K562 (cell line): ENCODE measurements around the gene PTGIR. TPM values are rescaled to one million over a fixed set of nuclear protein-coding genes. Genes with fewer than 3 reads are reported as not detected.

Experiments
- ATF1 ChIP-seq, 2 experiments: fragments of 450-650 bp in 1 of 2; IDR thresholded peaks; 2 replicates each; pipeline ENCODE4 v1.6.1; 2016; ENCODE audit warnings: missing compliant biosample characterization in 1 of 2, missing genetic modification characterization in 1 of 2
- EP400 ChIP-seq: fragments of 450-650 bp; IDR thresholded peaks from 2 replicates; pipeline ENCODE4 v1.6.1; 2017; ENCODE audit warnings: antibody characterized with exemption, mild to moderate bottlenecking, moderate library complexity
- EZH2 ChIP-seq: IDR thresholded peaks from 2 replicates; pipeline ENCODE4 v1.6.1; 2012; ENCODE audit warnings: low read depth, mild to moderate bottlenecking, inconsistent platforms, low read length, borderline replicate concordance
- FOXA3 ChIP-seq, 2 experiments: fragments of 450-650 bp in 1 of 2; sonication (generic) in 1 of 2; formaldehyde crosslinking; IDR thresholded peaks in 1 of 2; conservative IDR thresholded peaks in 1 of 2; 2 replicates each; pipeline versions ENCODE4 v1.4.0 to v1.8.0; 2020 to 2022; ENCODE audit warnings: mild to moderate bottlenecking in 2 of 2, missing genetic modification reagents in 1 of 2
- MCM5 ChIP-seq: fragments of 450-650 bp; IDR thresholded peaks from 2 replicates; pipeline ENCODE4 v1.6.1; 2016; ENCODE audit warnings: low read depth
- NR4A1 ChIP-seq, 2 experiments: fragments of 250-450 bp in 1 of 2; fragments of 450-650 bp in 1 of 2; sonication (Bioruptor Pico) in 1 of 2; IDR thresholded peaks; 2 replicates each; pipeline versions ENCODE4 v1.4.0 to v1.6.1; 2016 to 2020; ENCODE audit warnings: mild to moderate bottlenecking in 2 of 2, missing compliant biosample characterization in 1 of 2, missing genetic modification characterization in 1 of 2, moderate library complexity in 1 of 2
- RAD21 ChIP-seq, 2 experiments: fragments of 250-450 bp in 1 of 2; fragments of 450-650 bp in 1 of 2; sonication (Bioruptor Pico) in 1 of 2; formaldehyde crosslinking in 1 of 2; IDR thresholded peaks in 1 of 2; conservative IDR thresholded peaks in 1 of 2; 2 replicates each; pipeline versions ENCODE4 v1.4.0 to v1.8.0; 2020 to 2022; ENCODE audit warnings: mild to moderate bottlenecking in 2 of 2, moderate library complexity in 1 of 2
- RNF2 ChIP-seq: sonication (generic); IDR thresholded peaks from 2 replicates; pipeline ENCODE4 v1.6.1; 2016
- SAP30 ChIP-seq: fragments of 200-600 bp; sonication (generic); IDR thresholded peaks from 2 replicates; pipeline ENCODE4 v1.6.1; 2012; ENCODE audit warnings: borderline replicate concordance, low read depth, mild to moderate bottlenecking, moderate library complexity, low read length, control low read depth, inconsistent platforms; ENCODE audit not compliant: insufficient read depth, poor library complexity, severe bottlenecking
- SRSF3 ChIP-seq: fragments of 200-400 bp; formaldehyde crosslinking; IDR thresholded peaks from 2 replicates; pipeline ENCODE4 v1.6.1; 2016; ENCODE audit warnings: mild to moderate bottlenecking, low read length, moderate library complexity; ENCODE audit not compliant: insufficient read depth
- TAF7 ChIP-seq: fragments of 450-650 bp; IDR thresholded peaks from 2 replicates; pipeline ENCODE4 v1.6.1; 2016; ENCODE audit warnings: missing genetic modification characterization, missing compliant biosample characterization
- WHSC1 ChIP-seq: IDR thresholded peaks from one replicate; pipeline ENCODE4 v1.6.1; 2012; ENCODE audit warnings: low read length, control low read depth, inconsistent platforms
- ZNF133 ChIP-seq: fragments of 250-450 bp; sonication (Bioruptor Pico); IDR thresholded peaks from 2 replicates; pipeline ENCODE4 v1.4.0; 2020; ENCODE audit warnings: mild to moderate bottlenecking
- ZNF707 ChIP-seq: fragments of 250-450 bp; sonication (Bioruptor Pico); conservative IDR thresholded peaks from 2 replicates; pipeline ENCODE4 v1.8.0; 2022; ENCODE audit warnings: inconsistent platforms, mild to moderate bottlenecking, moderate library complexity
- ZSCAN29 ChIP-seq: fragments of 450-650 bp; IDR thresholded peaks from 2 replicates; pipeline ENCODE4 v1.6.1; 2017
- polyA plus RNA-seq, 8 experiments: library from polyadenylated mRNA; depleted of rRNA in 4 of 8; stranded (reverse) in 5 of 8; unstranded in 3 of 8; fragments of >200 nt; fragmentation: Nextera tagmentation in 2 of 8; fragmentation: Illumina TruSeq in 1 of 8; extraction: Ambion mirVana in 2 of 8; extraction: Trizol in 1 of 8; gene quantifications; 2 replicates each; pipeline versions ENCODE4 v1.2.1 to v1.2.3, GENCODE V29; 2011 to 2014; ENCODE audit warnings: inconsistent platforms in 1 of 8, missing spikeins in 1 of 8
- total RNA-seq, 7 experiments: library from RNA; depleted of rRNA in 6 of 7; stranded (reverse); fragments of >200 nt in 6 of 7; fragmentation: Illumina TruSeq in 2 of 7; extraction: Trizol in 2 of 7; gene quantifications; 2 replicates each; pipeline versions ENCODE4 v1.2.1 to v1.2.3, GENCODE V29; 2011 to 2021; ENCODE audit warnings: low replicate concordance in 1 of 7
- TF ChIP-seq, protein P1 (sequence below): fragments of 250-450 bp; sonication (Bioruptor Pico); IDR thresholded peaks from 2 replicates; pipeline ENCODE4 v1.8.0; 2022; ENCODE audit warnings: inconsistent platforms, mild to moderate bottlenecking, moderate library complexity, borderline replicate concordance
- TF ChIP-seq, protein P2 (sequence below): IDR thresholded peaks from 2 replicates; pipeline ENCODE4 v1.6.1; 2012; ENCODE audit warnings: low read depth, low read length, improper control_type of control experiment, borderline replicate concordance
- TF ChIP-seq, protein P3 (sequence below): sonication (generic); formaldehyde crosslinking; IDR thresholded peaks from 2 replicates; pipeline ENCODE4 v1.8.0; 2022; ENCODE audit warnings: mild to moderate bottlenecking, missing genetic modification reagents, borderline replicate concordance
- TF ChIP-seq, protein P4 (sequence below): fragments of 450-650 bp; formaldehyde crosslinking; IDR thresholded peaks from 2 replicates; pipeline ENCODE4 v1.4.0; 2022; ENCODE audit warnings: missing genetic modification characterization

PTGIR gene
- total and polyA plus RNA-seq, 9 of the 15 experiments (the other 6 are each of a cell fraction or from before 2014, with no cell fraction given), result 0.11 to 3.4 (median 1.1) TPM; not detected in 1

DNA sequence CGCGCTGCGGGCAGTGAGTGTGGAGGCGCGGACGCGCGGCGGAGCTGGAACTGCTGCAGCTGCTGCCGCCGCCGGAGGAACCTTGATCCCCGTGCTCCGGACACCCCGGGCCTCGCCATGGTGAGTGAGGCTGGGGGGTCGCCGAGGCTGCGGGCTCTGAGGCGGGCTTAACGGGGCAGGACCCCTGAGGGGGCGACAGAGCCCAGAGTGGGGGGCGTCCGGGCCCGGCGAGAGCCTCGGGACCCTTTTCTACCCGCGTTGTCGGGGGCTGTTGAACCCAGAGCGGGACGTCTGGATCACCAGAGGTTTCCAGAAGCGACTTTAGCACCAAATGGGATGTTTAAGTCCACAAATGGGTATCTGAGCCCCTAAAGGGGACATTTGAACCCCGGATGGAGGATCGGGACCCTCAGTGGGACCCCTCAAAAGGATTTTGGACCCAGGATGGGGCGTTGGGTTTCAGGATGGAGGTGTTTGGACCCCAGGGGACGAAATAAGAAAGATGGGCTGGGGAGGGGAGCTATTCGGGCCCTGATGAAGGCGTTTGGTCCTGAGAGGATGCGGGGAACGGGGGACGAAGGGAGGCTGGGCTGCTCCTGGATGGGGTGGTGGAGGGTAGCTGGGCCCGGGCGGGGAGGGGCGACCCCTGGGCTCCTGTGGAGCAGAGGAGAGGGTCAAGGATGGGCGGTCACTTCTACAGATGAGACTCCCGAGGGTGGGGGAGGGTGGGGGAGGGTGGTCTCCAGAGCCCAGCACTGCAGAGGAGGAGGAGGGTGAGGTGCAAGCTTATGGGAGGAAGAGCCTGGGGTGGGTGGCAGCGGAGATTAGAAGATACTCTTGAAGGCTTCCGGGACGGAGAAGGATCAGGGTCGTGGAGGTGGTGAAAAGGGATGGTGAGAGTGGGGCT, 23.3 kb downstream of the PTGIR start, which contains the start of gene CALM3 (continued):
- TF ChIP-seq, protein P1, sequence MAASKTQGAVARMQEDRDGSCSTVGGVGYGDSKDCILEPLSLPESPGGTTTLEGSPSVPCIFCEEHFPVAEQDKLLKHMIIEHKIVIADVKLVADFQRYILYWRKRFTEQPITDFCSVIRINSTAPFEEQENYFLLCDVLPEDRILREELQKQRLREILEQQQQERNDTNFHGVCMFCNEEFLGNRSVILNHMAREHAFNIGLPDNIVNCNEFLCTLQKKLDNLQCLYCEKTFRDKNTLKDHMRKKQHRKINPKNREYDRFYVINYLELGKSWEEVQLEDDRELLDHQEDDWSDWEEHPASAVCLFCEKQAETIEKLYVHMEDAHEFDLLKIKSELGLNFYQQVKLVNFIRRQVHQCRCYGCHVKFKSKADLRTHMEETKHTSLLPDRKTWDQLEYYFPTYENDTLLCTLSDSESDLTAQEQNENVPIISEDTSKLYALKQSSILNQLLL (CRISPR knock-in tag), result no peak
- TF ChIP-seq FOXA3 (CRISPR knock-in tag; conservative IDR thresholded peaks at IDR 0.05 in 1 of 2, IDR thresholded peaks at IDR 0.05 in 1 of 2) (no peak; a peak in 1 of 4 replicates), EP400 (no peak), ZSCAN29 (no peak), SAP30 (peak; percentile 45), ZNF133 (CRISPR knock-in tag) (no peak), ATF1 (CRISPR knock-in tag; IDR thresholded peaks at IDR 0.05) (no peak), ATF1 (tag; IDR thresholded peaks at IDR 0.05) (no peak), TAF7 (no peak), NR4A1 (CRISPR knock-in tag; IDR thresholded peaks at IDR 0.05) (no peak), NR4A1 (tag; IDR thresholded peaks at IDR 0.05) (no peak), WHSC1 (no peak), MCM5 (no peak), RAD21 (CRISPR knock-in tag; conservative IDR thresholded peaks at IDR 0.05 in 1 of 2, IDR thresholded peaks at IDR 0.05 in 1 of 2) (no peak), RNF2 (no peak), ZNF707 (CRISPR knock-in tag) (no peak), SRSF3 (no peak), EZH2 (no peak)
- TF ChIP-seq, protein P2, sequence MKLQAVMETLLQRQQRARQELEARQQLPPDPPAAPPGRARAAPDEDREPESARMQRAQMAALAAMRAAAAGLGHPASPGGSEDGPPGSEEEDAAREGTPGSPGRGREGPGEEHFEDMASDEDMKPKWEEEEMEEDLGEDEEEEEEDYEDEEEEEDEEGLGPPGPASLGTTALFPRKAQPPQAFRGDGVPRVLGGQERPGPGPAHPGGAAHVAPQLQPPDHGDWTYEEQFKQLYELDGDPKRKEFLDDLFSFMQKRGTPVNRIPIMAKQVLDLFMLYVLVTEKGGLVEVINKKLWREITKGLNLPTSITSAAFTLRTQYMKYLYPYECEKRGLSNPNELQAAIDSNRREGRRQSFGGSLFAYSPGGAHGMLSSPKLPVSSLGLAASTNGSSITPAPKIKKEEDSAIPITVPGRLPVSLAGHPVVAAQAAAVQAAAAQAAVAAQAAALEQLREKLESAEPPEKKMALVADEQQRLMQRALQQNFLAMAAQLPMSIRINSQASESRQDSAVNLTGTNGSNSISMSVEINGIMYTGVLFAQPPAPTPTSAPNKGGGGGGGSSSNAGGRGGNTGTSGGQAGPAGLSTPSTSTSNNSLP, result no peak
- TF ChIP-seq, protein P3, sequence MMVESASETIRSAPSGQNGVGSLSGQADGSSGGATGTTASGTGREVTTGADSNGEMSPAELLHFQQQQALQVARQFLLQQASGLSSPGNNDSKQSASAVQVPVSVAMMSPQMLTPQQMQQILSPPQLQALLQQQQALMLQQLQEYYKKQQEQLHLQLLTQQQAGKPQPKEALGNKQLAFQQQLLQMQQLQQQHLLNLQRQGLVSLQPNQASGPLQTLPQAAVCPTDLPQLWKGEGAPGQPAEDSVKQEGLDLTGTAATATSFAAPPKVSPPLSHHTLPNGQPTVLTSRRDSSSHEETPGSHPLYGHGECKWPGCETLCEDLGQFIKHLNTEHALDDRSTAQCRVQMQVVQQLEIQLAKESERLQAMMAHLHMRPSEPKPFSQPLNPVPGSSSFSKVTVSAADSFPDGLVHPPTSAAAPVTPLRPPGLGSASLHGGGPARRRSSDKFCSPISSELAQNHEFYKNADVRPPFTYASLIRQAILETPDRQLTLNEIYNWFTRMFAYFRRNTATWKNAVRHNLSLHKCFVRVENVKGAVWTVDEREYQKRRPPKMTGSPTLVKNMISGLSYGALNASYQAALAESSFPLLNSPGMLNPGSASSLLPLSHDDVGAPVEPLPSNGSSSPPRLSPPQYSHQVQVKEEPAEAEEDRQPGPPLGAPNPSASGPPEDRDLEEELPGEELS (CRISPR knock-in tag), result 0 out of 2 replicates have a peak, but pooled peaks have one; percentile 4
- TF ChIP-seq, protein P4, sequence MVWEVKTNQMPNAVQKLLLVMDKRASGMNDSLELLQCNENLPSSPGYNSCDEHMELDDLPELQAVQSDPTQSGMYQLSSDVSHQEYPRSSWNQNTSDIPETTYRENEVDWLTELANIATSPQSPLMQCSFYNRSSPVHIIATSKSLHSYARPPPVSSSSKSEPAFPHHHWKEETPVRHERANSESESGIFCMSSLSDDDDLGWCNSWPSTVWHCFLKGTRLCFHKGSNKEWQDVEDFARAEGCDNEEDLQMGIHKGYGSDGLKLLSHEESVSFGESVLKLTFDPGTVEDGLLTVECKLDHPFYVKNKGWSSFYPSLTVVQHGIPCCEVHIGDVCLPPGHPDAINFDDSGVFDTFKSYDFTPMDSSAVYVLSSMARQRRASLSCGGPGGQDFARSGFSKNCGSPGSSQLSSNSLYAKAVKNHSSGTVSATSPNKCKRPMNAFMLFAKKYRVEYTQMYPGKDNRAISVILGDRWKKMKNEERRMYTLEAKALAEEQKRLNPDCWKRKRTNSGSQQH (CRISPR knock-in tag), result no peak
